Cerebellar cortex (tissue), 1 donor: ENCODE results near the gene BCORL1.

Experiments used
- DNase-seq: peaks from one replicate; pipeline ENCODE4 v3.0.0-alpha.2; 2015; ENCODE audit warnings: low spot score

The BCORL1 gene

GRCh38 chrX:130095249-130096030 lies 113.0 kb downstream of the BCORL1 start:
- no peak for DNase-seq

GRCh38 chrX:130097507-130098209 lies 115.2 kb downstream of the BCORL1 start:
- DNase-seq, result no peak

DNA sequence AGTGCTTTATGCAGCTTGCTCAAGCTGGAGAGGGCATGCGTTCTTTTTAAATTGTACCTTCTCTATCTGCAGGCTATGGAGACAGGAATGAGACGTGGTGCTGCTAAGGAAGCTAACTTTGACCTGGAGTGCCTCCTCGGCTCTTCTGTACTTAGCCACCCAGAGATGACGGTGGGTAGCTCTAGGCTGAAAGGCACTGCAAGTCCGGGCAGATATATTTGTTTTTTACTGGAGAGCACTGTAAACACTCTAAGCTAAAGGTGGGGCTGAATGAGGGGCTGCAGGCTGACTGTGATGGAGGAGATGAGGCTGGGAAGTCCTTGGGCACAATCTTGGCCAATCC lies 115.7 kb downstream of the BCORL1 start:
- DNase-seq, result no peak

DNA sequence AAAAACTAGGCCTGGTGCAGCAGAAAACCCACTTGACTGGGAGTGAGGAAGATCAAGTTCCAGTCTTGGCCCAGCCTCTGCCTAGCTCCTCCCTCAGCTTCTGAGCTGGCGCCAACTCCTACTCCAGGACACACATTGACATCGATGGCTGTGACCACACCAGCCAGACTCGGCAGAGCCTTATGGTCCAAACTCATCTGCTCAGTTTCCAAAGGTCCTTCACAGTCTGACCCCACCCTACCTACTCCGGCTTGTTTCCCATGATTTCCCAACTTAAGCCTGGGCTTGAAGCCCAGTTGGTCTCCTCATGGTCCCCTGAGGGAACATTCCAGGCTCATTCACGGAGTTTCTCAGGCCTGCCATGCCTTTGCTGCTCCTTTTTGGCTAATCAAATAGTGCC lies 117.7 kb downstream of the BCORL1 start:
- no peak for DNase-seq

- no peak for DNase-seq
Measured at GRCh38 chrX:130103605-130104004, 121.2 kb downstream of the BCORL1 start.

DNA sequence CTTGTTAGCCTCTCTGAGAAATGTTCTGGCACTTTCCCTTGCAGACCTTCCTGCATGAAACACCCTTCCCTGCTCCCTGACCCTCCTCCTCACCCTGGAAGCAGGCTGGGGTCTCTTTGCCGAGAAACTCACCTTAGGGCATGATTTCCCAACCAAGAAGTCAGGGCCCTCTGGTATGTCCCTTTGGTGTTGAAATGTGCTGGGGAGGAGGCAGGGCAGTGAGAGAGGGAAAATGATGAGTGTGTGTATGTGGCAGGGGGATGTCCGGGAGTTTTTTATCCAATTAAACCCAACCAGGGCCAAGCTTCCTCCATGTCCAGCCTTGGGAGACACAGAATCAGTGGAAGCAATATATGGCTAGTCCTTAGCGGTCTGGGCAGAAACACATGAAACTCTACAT lies 122.8 kb downstream of the BCORL1 start:
- DNase-seq, result no peak

DNA sequence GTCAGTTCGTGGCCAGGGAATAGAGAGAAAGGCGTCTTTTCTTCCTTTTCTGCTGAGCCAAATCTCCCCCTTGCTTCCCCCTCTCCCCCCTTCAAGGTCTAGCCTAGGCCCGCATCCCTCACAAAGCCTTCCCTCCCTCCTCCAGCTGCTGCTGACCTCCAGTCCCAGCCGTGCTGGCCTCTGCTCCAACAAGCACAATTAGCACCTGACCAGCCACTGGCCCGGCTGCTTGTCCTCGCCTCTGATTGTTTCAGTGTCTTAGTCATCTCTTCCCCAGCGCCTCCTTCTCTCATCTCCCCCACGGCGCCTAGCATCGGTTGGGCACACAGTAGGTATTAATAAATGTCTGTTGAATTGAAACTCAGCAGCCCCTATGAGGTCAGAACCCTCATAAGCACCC lies 123.6 kb downstream of the BCORL1 start:
- no peak for DNase-seq
